Measurements from ENCODE around the gene GATA6.
A peak's percentile ranks its signal among the peaks of the same experiment; 100 is the strongest.

Gene GATA6

DNA sequence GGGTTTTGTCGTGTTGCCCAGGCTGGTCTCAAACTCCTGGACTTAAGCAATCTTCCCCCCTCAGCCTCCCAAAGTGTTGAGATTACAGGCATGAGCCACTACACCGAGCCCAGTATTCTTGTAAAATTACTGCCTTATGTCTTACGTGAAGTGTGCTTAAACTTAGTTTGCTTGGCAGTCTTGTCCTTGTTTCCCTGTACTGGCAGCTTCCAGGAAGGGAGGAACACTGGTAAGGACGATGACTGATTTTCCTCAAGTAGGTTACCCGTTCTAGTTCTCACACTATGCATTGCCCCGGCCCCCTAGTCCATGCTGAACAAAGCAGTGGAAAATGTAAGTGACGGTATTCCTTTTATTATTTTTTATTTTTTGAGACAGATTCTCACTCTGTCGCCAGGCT lies 19.7 kb upstream of the GATA6 start:
- H3K4me1 ChIP-seq (ENCODE audit: control insufficient read depth, insufficient read depth, low read length, unreplicated experiment) = no peaks in the 10 kb centered on the region
- H3K36me3 ChIP-seq (ENCODE audit: insufficient read depth, low read length) = no peaks in the 10 kb centered on the region
- H3K27ac ChIP-seq (ENCODE audit: low read depth, low read length) = no peak overlapping the region
- no peaks in the 10 kb centered on the region for H3K79me2 ChIP-seq (ENCODE audit: control insufficient read depth, insufficient read depth, low read length, unreplicated experiment)
- H3K27me3 ChIP-seq (ENCODE audit: insufficient read depth, low read length) = peaks cover 61% of the 10 kb centered on the region
- no peak overlapping the region for H3K4me3 ChIP-seq (ENCODE audit: low read depth, low read length)
- H2AFZ ChIP-seq (ENCODE audit: low read length, unreplicated experiment) = no peak overlapping the region

DNA sequence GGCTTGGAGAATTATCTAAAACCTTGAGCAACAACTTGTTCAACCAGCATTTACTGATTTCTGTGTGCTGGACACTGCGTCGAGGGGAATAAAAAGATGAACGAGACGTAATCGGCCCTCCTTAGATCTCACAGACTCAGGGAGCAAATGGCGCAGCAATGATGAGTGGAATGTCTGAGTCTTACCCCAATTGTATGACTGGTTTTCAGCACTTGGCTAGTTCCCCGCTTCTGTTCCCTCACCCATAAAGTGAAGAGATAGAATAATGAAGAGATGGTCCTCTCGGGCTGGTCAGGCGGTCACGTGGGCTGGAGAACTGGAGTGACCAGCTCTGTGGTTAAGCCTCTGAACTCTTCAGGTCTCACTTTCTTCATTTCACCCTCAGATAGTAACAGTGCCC lies 17.3 kb upstream of the GATA6 start:
- H3K36me3 ChIP-seq (ENCODE audit: insufficient read depth, low read length) = no peaks in the 10 kb centered on the region
- H3K4me1 ChIP-seq (ENCODE audit: control insufficient read depth, insufficient read depth, low read length, unreplicated experiment) = no peaks in the 10 kb centered on the region
- H3K79me2 ChIP-seq (ENCODE audit: control insufficient read depth, insufficient read depth, low read length, unreplicated experiment) = no peaks in the 10 kb centered on the region
- H2AFZ ChIP-seq (ENCODE audit: low read length, unreplicated experiment) = no peak overlapping the region
- H3K4me3 ChIP-seq (ENCODE audit: low read depth, low read length) = no peak overlapping the region
- peaks cover 58% of the 10 kb centered on the region for H3K27me3 ChIP-seq (ENCODE audit: insufficient read depth, low read length)
- no peak overlapping the region for H3K27ac ChIP-seq (ENCODE audit: low read depth, low read length)

DNA sequence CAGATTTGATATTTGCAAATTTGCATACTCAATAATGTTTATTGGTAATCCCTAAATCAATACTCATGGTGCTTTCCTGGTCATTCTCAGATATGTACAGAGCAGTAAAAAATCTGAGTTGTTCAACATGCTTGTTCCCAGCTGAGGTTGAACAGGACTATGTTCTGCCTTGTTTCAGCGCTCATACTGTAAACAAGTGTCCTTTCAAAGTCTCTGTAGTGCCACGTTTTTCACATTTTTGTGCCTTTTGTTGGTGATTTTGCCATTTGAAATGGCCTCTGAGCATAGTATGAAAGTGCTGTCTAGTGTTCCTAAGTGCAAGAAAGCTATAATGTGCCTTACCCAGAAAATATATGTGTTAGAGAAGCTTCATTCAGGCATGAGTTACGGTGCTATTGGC lies 16.0 kb upstream of the GATA6 start:
- no peak overlapping the region for H3K4me3 ChIP-seq (ENCODE audit: low read depth, low read length)
- H3K79me2 ChIP-seq (ENCODE audit: control insufficient read depth, insufficient read depth, low read length, unreplicated experiment) = no peaks in the 10 kb centered on the region
- no peaks in the 10 kb centered on the region for H3K4me1 ChIP-seq (ENCODE audit: control insufficient read depth, insufficient read depth, low read length, unreplicated experiment)
- no peak overlapping the region for H3K27ac ChIP-seq (ENCODE audit: low read depth, low read length)
- H3K36me3 ChIP-seq (ENCODE audit: insufficient read depth, low read length) = no peaks in the 10 kb centered on the region
- peaks cover 45% of the 10 kb centered on the region for H3K27me3 ChIP-seq (ENCODE audit: insufficient read depth, low read length)
- no peak overlapping the region for H2AFZ ChIP-seq (ENCODE audit: low read length, unreplicated experiment)

DNA sequence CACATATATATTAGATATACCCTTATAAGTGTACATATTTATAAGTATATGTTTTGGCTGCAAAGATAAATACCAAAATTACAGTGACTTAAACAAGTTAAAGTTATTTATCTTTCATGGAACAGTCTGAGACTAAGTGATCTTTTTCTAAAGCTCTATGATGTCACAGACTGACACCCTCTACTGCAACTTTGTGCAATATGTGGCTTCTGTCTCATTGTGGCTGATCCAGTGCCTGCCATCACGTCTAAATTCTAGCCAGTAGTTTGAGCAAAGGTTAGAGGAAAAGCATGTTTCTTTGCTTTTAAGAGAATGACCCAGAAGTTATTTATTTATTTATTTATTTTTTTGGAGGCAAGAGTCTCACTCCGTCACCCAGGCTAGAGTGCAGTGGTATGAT lies 13.8 kb upstream of the GATA6 start:
- Histone ChIP-seq H3K27ac (ENCODE audit: low read depth, low read length) (no peak overlapping the region), H2AFZ (ENCODE audit: low read length, unreplicated experiment) (no peak overlapping the region), H3K79me2 (ENCODE audit: control insufficient read depth, insufficient read depth, low read length, unreplicated experiment) (no peaks in the 10 kb centered on the region), H3K4me3 (ENCODE audit: low read depth, low read length) (no peak overlapping the region), H3K36me3 (ENCODE audit: insufficient read depth, low read length) (no peaks in the 10 kb centered on the region), H3K4me1 (ENCODE audit: control insufficient read depth, insufficient read depth, low read length, unreplicated experiment) (no peaks in the 10 kb centered on the region), H3K27me3 (ENCODE audit: insufficient read depth, low read length) (peaks cover 40% of the 10 kb centered on the region)

DNA sequence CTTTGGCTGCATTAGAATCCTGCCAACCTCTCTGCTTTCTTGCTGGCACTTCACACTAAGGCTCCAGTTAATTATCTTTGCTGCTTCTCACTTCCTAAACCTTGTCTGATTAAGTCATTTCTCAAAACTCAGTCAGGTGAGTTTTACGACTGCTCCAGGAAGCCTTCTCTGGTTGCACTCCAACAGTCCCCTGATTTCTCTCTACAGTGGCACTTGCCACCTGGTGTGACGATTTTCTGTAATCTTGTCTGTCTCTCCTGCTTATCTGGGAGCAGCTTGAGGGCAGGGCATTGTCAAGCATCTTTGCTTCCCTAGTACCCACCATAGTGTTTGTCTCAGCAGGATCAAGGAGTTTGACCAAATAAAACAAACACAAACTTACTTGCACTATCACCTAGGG lies 10.4 kb upstream of the GATA6 start:
- no peaks in the 10 kb centered on the region for H3K79me2 ChIP-seq (ENCODE audit: control insufficient read depth, insufficient read depth, low read length, unreplicated experiment)
- no peak overlapping the region for H3K4me3 ChIP-seq (ENCODE audit: low read depth, low read length)
- H2AFZ ChIP-seq (ENCODE audit: low read length, unreplicated experiment) = no peak overlapping the region
- H3K27ac ChIP-seq (ENCODE audit: low read depth, low read length) = no peak overlapping the region
- no peaks in the 10 kb centered on the region for H3K4me1 ChIP-seq (ENCODE audit: control insufficient read depth, insufficient read depth, low read length, unreplicated experiment)
- peaks cover 54% of the 10 kb centered on the region for H3K27me3 ChIP-seq (ENCODE audit: insufficient read depth, low read length)
- no peaks in the 10 kb centered on the region for H3K36me3 ChIP-seq (ENCODE audit: insufficient read depth, low read length)

DNA sequence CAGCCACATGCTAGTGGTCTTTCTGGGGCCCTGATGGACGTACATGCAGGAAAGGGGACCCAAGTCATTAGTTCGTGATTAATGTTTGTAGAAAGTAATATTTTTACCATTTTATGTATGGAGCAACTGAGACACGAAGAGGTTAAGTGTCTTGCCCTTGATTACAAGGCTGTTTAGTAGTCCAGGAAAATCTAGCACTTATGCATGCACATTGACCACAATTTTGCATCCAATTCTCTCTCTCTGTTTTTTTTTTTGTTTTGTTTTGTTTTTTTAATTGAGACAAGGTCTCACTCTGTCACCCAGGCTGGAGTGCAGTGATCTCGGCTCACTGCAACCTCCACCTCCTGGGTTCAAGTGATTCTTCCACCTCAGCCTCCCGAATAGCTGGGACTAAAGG lies 8.3 kb upstream of the GATA6 start:
- Histone ChIP-seq H3K79me2 (ENCODE audit: control insufficient read depth, insufficient read depth, low read length, unreplicated experiment) (no peaks in the 10 kb centered on the region), H3K27ac (ENCODE audit: low read depth, low read length) (no peak overlapping the region), H3K36me3 (ENCODE audit: insufficient read depth, low read length) (no peaks in the 10 kb centered on the region), H3K27me3 (ENCODE audit: insufficient read depth, low read length) (peaks cover 63% of the 10 kb centered on the region), H3K4me3 (ENCODE audit: low read depth, low read length) (no peak overlapping the region), H3K4me1 (ENCODE audit: control insufficient read depth, insufficient read depth, low read length, unreplicated experiment) (no peaks in the 10 kb centered on the region), H2AFZ (ENCODE audit: low read length, unreplicated experiment) (no peak overlapping the region)

DNA sequence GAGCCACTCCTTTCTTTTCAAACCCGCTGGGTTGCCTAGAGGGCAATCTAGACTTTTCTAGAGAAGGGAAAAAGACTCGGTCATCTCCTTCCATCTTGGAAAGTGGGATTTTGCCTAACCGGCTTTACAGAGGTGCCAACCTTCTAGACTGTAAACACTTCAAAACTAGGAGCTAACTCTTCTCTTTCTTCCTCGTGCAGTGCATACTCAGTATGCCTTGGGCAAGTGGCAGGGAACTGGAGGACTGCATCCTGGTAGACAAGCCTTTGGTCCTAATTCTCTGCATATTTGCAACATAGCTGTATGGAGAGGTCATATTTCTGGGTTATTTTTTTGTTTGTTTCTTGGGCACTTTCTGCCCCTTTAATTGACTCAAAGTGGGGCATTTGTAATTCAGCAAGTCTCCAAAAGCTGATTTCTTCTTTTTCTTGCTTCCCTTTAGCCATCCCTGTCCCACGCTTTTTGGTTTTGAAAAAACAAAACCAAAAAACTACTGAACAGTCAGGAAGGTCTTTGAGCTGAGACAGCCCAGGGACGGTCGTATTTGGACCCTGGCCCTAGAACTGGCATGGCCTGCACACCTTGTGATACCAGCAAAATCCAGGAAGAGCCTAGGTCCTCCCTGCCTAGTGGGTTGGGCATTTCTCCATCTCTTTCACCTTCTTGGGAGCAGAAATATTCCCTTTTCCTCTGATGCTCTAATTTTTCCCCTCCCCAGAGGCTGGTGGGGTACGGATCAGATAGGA lies 5.8 kb upstream of the GATA6 start:
- no peaks in the 10 kb centered on the region for H3K79me2 ChIP-seq (ENCODE audit: control insufficient read depth, insufficient read depth, low read length, unreplicated experiment)
- no peak overlapping the region for H3K4me3 ChIP-seq (ENCODE audit: low read depth, low read length)
- no peak overlapping the region for H3K27ac ChIP-seq (ENCODE audit: low read depth, low read length)
- H3K4me1 ChIP-seq (ENCODE audit: control insufficient read depth, insufficient read depth, low read length, unreplicated experiment) = peaks cover 3% of the 10 kb centered on the region
- no peaks in the 10 kb centered on the region for H3K36me3 ChIP-seq (ENCODE audit: insufficient read depth, low read length)
- H2AFZ ChIP-seq (ENCODE audit: low read length, unreplicated experiment) = no peak overlapping the region
- peaks cover 88% of the 10 kb centered on the region for H3K27me3 ChIP-seq (ENCODE audit: insufficient read depth, low read length)

DNA sequence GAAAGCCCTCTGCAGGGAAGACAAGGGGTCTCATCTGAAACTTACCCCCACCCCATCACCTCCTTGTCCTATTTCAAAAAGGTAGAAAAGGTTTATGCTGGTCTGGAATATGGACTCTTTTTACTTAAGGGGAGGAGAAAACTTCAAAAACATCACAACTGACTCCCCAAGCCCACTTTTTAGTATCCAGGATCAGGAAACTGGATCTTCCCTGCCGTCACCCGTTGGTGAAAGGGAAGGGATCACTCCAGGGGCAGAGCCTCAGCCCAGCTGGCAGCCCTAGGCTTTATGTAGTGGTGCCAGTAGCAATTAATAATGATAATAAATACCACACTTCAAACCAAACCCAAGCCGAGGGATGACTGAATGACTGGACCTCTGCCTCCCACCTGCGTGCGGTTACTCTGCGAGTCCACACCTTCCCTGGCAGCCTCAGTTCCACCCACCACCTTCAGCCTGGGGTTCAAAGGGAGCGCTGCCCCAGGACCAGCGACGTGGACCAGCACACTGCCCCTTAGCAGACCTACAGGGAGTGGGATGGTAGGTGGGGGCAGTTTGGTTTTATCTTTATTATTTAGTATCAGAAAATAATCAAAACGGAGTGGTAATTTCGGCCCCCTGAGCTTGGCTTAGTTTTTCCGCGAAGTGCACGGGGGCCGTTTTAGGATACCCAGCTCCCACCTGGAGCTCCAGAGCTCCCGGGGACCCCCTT lies 4.9 kb upstream of the GATA6 start:
- Histone ChIP-seq H3K4me3 (ENCODE audit: low read depth, low read length) (no peak overlapping the region), H3K27ac (ENCODE audit: low read depth, low read length) (no peak overlapping the region), H3K4me1 (ENCODE audit: control insufficient read depth, insufficient read depth, low read length, unreplicated experiment) (peaks cover 3% of the 10 kb centered on the region), H3K79me2 (ENCODE audit: control insufficient read depth, insufficient read depth, low read length, unreplicated experiment) (no peaks in the 10 kb centered on the region), H3K27me3 (ENCODE audit: insufficient read depth, low read length) (peaks cover 85% of the 10 kb centered on the region), H2AFZ (ENCODE audit: low read length, unreplicated experiment) (no peak overlapping the region), H3K36me3 (ENCODE audit: insufficient read depth, low read length) (no peaks in the 10 kb centered on the region)

DNA sequence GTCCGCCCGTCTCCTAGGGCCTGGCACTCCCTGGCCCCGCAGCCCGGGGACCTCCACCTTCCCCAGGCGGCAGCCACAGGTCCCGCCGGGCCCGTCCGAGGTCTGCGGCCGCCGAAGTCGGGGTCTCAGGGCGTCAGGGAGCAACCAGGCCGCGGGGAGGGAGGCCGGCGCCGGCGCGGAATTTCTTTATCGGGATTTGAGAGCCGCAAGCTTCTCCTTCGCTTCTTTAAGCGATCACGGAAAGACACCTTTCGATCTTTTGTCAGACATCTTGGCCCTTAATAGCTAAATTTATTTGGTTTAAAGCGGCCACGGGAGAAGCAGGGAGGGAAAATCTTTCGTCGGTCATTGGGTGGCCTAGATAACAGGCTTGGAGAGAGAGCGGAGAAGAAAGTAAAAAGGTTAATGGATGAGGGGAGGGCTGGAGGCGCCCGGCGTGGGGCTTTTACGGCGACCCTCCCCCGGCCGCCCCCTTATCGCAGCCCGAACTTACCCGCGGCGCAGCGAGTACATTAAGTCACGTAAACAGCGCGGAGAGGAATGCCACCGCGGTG lies 4.3 kb upstream of the GATA6 start:
- H3K27me3 ChIP-seq (ENCODE audit: insufficient read depth, low read length) = peaks cover 81% of the 10 kb centered on the region
- no peak overlapping the region for H2AFZ ChIP-seq (ENCODE audit: low read length, unreplicated experiment)
- no peak overlapping the region for H3K27ac ChIP-seq (ENCODE audit: low read depth, low read length)
- no peak overlapping the region for H3K4me3 ChIP-seq (ENCODE audit: low read depth, low read length)
- H3K79me2 ChIP-seq (ENCODE audit: control insufficient read depth, insufficient read depth, low read length, unreplicated experiment) = no peaks in the 10 kb centered on the region
- H3K36me3 ChIP-seq (ENCODE audit: insufficient read depth, low read length) = no peaks in the 10 kb centered on the region
- peaks cover 3% of the 10 kb centered on the region for H3K4me1 ChIP-seq (ENCODE audit: control insufficient read depth, insufficient read depth, low read length, unreplicated experiment)

DNA sequence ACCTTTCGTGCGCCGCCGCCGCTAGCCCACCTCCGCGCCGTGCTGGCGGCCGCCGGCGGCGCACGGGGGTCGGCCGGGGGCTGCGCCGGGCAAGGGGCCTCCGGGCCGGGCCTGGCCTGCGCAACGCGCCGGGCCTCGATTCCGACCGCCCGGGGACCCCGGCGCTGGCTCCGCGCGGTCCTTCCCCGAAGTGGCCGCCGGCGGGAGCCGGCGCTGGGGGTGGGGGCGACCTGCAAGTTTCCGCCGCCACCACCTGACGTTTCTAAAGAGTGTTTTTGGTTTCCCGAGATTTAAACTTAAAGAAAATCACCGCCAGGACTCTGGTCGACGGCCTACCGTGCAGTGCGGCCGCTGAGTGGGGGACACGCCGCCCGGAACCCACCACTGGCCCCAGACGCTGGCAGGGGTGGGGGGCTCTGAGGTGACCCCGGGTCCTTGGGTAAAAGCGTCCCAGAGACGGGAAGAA lies 3.8 kb upstream of the GATA6 start:
- H3K27me3 ChIP-seq (ENCODE audit: insufficient read depth, low read length) = peaks cover 75% of the 10 kb centered on the region
- H3K27ac ChIP-seq (ENCODE audit: low read depth, low read length) = no peak overlapping the region
- no peaks in the 10 kb centered on the region for H3K79me2 ChIP-seq (ENCODE audit: control insufficient read depth, insufficient read depth, low read length, unreplicated experiment)
- no peak overlapping the region for H2AFZ ChIP-seq (ENCODE audit: low read length, unreplicated experiment)
- H3K4me1 ChIP-seq (ENCODE audit: control insufficient read depth, insufficient read depth, low read length, unreplicated experiment) = peaks cover 3% of the 10 kb centered on the region
- no peaks in the 10 kb centered on the region for H3K36me3 ChIP-seq (ENCODE audit: insufficient read depth, low read length)
- peak overlapping the region; percentile 81 for H3K4me3 ChIP-seq (ENCODE audit: low read depth, low read length)
